Breast epithelium (tissue), 3 donors: ENCODE measurements around the gene LPP.

Experiments used
- CTCF ChIP-seq, 3 donors: fragments of 450-650 bp; IDR thresholded peaks; one replicate each; pipeline ENCODE4 v1.5.1; 2016 to 2017; ENCODE audit warnings: antibody characterized with exemption in 3 of 3, mild to moderate bottlenecking in 3 of 3, moderate library complexity in 3 of 3
- POLR2AphosphoS5 ChIP-seq, 3 donors: sonication (generic); formaldehyde crosslinking; IDR thresholded peaks; one replicate each; pipeline ENCODE4 v1.6.1; 2017; ENCODE audit warnings: antibody characterized with exemption in 3 of 3

GRCh38 chr3:188938999-188939398 lies 785.0 kb downstream of the LPP start:
- TF ChIP-seq CTCF (IDR thresholded peaks at IDR 0.05): no peak
- TF ChIP-seq POLR2AphosphoS5 (IDR thresholded peaks at IDR 0.05): no peak
